SU-DHL-6 (cell line): ENCODE data around the gene ZNF302.

Experiments
- EZH2phosphoT487 ChIP-seq: fragments of 200-600 bp; sonication (generic), shearing (Covaris generic); conservative IDR thresholded peaks from 2 replicates; pipeline ENCODE4 v1.6.1; 2018; ENCODE audit warnings: mild to moderate bottlenecking, antibody characterized with exemption, low read length, moderate library complexity, mixed read lengths
- TF ChIP-seq, protein P1 (sequence below): fragments of 200-600 bp; sonication (generic); IDR thresholded peaks from one replicate; pipeline ENCODE4 v1.5.1; 2017; ENCODE audit warnings: antibody characterized with exemption, mild to moderate bottlenecking, low read length, moderate library complexity; ENCODE audit not compliant: insufficient read depth, poor library complexity, severe bottlenecking

DNA sequence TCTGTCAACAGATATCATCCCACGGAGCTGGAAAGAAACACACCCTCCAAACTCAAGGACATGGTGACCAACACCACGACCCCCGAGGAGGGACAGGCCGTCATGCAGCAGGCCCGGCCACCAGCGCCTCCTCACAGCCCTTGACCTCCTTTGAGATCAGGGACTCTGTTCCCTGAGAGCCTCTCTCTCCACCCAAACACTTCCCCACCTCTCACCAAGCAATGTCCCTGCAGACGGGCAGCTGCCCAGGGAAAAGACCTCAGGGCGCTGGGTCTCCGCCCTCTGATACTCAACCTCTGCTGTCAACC lies 10.6 kb upstream of the ZNF302 start:
- TF ChIP-seq, protein P1, sequence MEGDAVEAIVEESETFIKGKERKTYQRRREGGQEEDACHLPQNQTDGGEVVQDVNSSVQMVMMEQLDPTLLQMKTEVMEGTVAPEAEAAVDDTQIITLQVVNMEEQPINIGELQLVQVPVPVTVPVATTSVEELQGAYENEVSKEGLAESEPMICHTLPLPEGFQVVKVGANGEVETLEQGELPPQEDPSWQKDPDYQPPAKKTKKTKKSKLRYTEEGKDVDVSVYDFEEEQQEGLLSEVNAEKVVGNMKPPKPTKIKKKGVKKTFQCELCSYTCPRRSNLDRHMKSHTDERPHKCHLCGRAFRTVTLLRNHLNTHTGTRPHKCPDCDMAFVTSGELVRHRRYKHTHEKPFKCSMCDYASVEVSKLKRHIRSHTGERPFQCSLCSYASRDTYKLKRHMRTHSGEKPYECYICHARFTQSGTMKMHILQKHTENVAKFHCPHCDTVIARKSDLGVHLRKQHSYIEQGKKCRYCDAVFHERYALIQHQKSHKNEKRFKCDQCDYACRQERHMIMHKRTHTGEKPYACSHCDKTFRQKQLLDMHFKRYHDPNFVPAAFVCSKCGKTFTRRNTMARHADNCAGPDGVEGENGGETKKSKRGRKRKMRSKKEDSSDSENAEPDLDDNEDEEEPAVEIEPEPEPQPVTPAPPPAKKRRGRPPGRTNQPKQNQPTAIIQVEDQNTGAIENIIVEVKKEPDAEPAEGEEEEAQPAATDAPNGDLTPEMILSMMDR = no peak
- TF ChIP-seq EZH2phosphoT487 = no peak
